B cell (primary cell): ENCODE measurements around the gene HABP4. TPM values are rescaled to one million over a fixed set of nuclear protein-coding genes. Genes with fewer than 3 reads are reported as not detected.

Experiments
- ATAC-seq: fragments of 200-7000 bp; cut with Tn5 transposase; one replicate; pipeline ENCODE4 v1.10.0; 2021; ENCODE audit warnings: low read depth, mild to moderate bottlenecking, moderate number of reproducible peaks, moderate library complexity
- CTCF ChIA-PET: fragments of 350-600 bp; sonication (Branson Sonifier 250); formaldehyde crosslinking; loops from one replicate; lab custom pipeline; 2021; ENCODE audit warnings: antibody characterized with exemption, inconsistent platforms; lab: Charles Lee
- POLR2A ChIA-PET: fragments of 350-600 bp; sonication (Branson Sonifier 250); formaldehyde crosslinking; loops from one replicate; lab custom pipeline; 2021; ENCODE audit warnings: antibody characterized with exemption; lab: Charles Lee
- DNase-seq: peaks from one replicate; pipeline ENCODE4 v3.0.0; 2013
- H2AFZ ChIP-seq: 2 replicates; pipeline ENCODE4 v1.6.1; 2012; ENCODE audit warnings: mild to moderate bottlenecking, low read depth, low read length; ENCODE audit not compliant: insufficient read depth, poor library complexity, severe bottlenecking
- H3K27ac ChIP-seq, 2 donors: 1 replicate in 1 of 2; 2 replicates in 1 of 2; pipeline ENCODE4 v1.5.1; 2012 to 2013; ENCODE audit warnings: low read length in 2 of 2, mild to moderate bottlenecking in 2 of 2, moderate library complexity in 1 of 2
- H3K27me3 ChIP-seq, 4 experiments: fragments of 200-600 bp in 1 of 4; sonication (generic) in 1 of 4; replicated peaks in 1 of 4; 1 replicate in 2 of 4; 2 replicates in 2 of 4; pipeline versions ENCODE4 v1.6.1 to v1.7.0; 2013 to 2016; ENCODE audit warnings: low read length in 3 of 4, mild to moderate bottlenecking in 2 of 4, mixed read lengths in 1 of 4, moderate library complexity in 1 of 4; ENCODE audit not compliant: insufficient read depth in 4 of 4, control insufficient read depth in 3 of 4; ENCODE audit errors: control extremely low read depth in 1 of 4
- H3K36me3 ChIP-seq, 2 experiments: replicated peaks in 1 of 2; 1 replicate in 1 of 2; 2 replicates in 1 of 2; pipeline versions ENCODE4 v1.6.1 to v1.7.1; 2013; ENCODE audit warnings: low read length in 1 of 2; ENCODE audit not compliant: insufficient read depth in 2 of 2, control insufficient read depth in 1 of 2; ENCODE audit errors: control extremely low read depth in 1 of 2, extremely low read depth in 1 of 2
- H3K4me1 ChIP-seq, 2 donors: fragments of 200-600 bp in 1 of 2; sonication (generic) in 1 of 2; 1 replicate in 1 of 2; 2 replicates in 1 of 2; pipeline versions ENCODE4 v1.5.1 to v1.6.1; 2013 to 2017; ENCODE audit warnings: low read length in 2 of 2; ENCODE audit not compliant: control insufficient read depth in 2 of 2, insufficient read depth in 2 of 2
- H3K4me2 ChIP-seq: replicated peaks from 2 replicates; pipeline ENCODE3; 2012; ENCODE audit warnings: mild to moderate bottlenecking, low read depth, low read length; ENCODE audit not compliant: poor library complexity, severe bottlenecking
- H3K4me3 ChIP-seq, 5 experiments: fragments of 200-600 bp in 1 of 5; sonication (generic) in 1 of 5; 1 replicate in 3 of 5; 2 replicates in 2 of 5; pipeline versions ENCODE4 v1.5.1 to v1.7.0; 2011 to 2016; ENCODE audit warnings: low read length in 4 of 5, mild to moderate bottlenecking in 4 of 5, low read depth in 2 of 5, control low read depth in 1 of 5, moderate library complexity in 1 of 5; ENCODE audit not compliant: insufficient read depth in 1 of 5; ENCODE audit errors: control extremely low read depth in 1 of 5, extremely low read depth in 1 of 5
- H3K79me2 ChIP-seq: fragments of 200-600 bp; sonication (generic); one replicate; pipeline ENCODE4 v1.6.0; 2016; ENCODE audit warnings: low read length; ENCODE audit not compliant: control insufficient read depth, insufficient read depth
- H3K9ac ChIP-seq: fragments of 200-600 bp; sonication (generic); 2 replicates; pipeline ENCODE4 v1.6.1; 2017; ENCODE audit warnings: mild to moderate bottlenecking, low read length, moderate library complexity
- H3K9me3 ChIP-seq, 3 donors: one replicate each; pipeline versions ENCODE4 v1.6.1 to v1.7.1; 2013; ENCODE audit warnings: low read length in 2 of 3; ENCODE audit not compliant: control insufficient read depth in 2 of 3, insufficient read depth in 1 of 3; ENCODE audit errors: control extremely low read depth in 1 of 3
- H4K20me1 ChIP-seq: 2 replicates; pipeline ENCODE4 v1.6.0; 2012; ENCODE audit warnings: mild to moderate bottlenecking, low read length; ENCODE audit not compliant: insufficient read depth, control insufficient read depth, poor library complexity, severe bottlenecking
- H3K27ac Mint-ChIP-seq: one replicate; pipeline ENCODE4 v1.8.0; 2021; ENCODE audit warnings: mixed read lengths
- H3K27me3 Mint-ChIP-seq: one replicate; pipeline ENCODE4 v1.8.0; 2021; ENCODE audit warnings: mixed read lengths
- H3K4me1 Mint-ChIP-seq: one replicate; pipeline ENCODE4 v1.8.0; 2021; ENCODE audit warnings: mixed read lengths
- H3K4me3 Mint-ChIP-seq: one replicate; pipeline ENCODE4 v1.8.0; 2021; ENCODE audit warnings: mixed read lengths
- H3K9me3 Mint-ChIP-seq: one replicate; pipeline ENCODE4 v1.8.0; 2022; ENCODE audit warnings: mixed read lengths; ENCODE audit not compliant: insufficient read depth
- EZH2 ChIP-seq: IDR thresholded peaks from 2 replicates; pipeline ENCODE4 v1.6.1; 2012; ENCODE audit warnings: borderline replicate concordance, low read depth, mild to moderate bottlenecking, moderate library complexity, low read length; ENCODE audit not compliant: insufficient read depth, poor library complexity, severe bottlenecking
- WGBS: methylation state at CpG from one replicate; pipeline ENCODE4 v1.1.5; 2013; ENCODE audit warnings: missing lambda C conversion rate; ENCODE audit not compliant: insufficient coverage; 5-methylcytosine and 5-hydroxymethylcytosine counted together
- intact Hi-C: fragments of 100-400 bp; cut with micrococcal nuclease; formaldehyde crosslinking; loops from one replicate; pipeline ENCODE4 v1.10.0; 2022
- polyA plus RNA-seq: library from polyadenylated mRNA; depleted of rRNA; stranded (reverse); fragments of >200 nt; gene quantifications from 2 replicates; pipeline ENCODE4 v1.2.3, GENCODE V29; 2012
- total RNA-seq, 2 donors: library from RNA; stranded (reverse); fragments of 120-200 nt in 1 of 2; gene quantifications; 1 replicate in 1 of 2; 2 replicates in 1 of 2; pipeline versions ENCODE4 v1.2.3 to v1.2.4, GENCODE V29; 2013 to 2022
- TF ChIP-seq, protein P1 (sequence below): fragments of 200-600 bp; IDR thresholded peaks from one replicate; pipeline ENCODE4 v1.8.0; 2022; ENCODE audit warnings: antibody characterized with exemption, mild to moderate bottlenecking

The HABP4 gene
- total and polyA plus RNA-seq, 2 donors (not counting 1 experiment from before 2014, with no cell fraction given), result 3.3 to 15.0 TPM

DNA sequence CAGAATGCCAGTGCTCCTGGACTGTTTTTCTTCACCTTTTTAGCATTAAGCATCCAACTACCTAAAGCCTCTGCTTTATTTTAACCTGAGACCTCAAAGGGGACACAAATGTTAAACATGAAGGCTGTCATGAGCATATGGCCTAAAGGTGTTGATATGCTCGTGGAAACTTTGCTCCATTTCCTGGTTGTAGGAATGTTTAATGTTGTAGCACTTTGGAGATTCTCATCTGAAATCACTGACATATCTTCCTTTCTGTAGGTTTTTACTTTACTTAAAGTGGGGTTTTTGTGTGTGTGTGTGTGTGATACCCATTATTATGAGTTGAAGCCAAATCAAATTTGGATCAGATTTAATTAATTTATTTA, 37.0 kb downstream of the HABP4 start:
- DNase-seq (no peak), ATAC-seq (no peak)
- Histone ChIP-seq H4K20me1 (no peaks in the 10 kb centered on the region), H3K9me3 (no peaks in the 10 kb centered on the region), H3K9ac (no peak overlapping the region), H3K36me3 (peaks cover 0 to 22% of the 10 kb centered on the region in 2 experiments), H3K79me2 (no peaks in the 10 kb centered on the region), H3K27ac (no peak overlapping the region), H3K4me2 (no peak overlapping the region), H3K4me3 (no peak overlapping the region), H3K4me1 (peaks cover 4 to 9% of the 10 kb centered on the region in 2 donors), H3K27me3 (no peaks in the 10 kb centered on the region), H2AFZ (no peak overlapping the region)
- ChIA-PET POLR2A (no interaction called here), CTCF (no interaction called here)
- intact Hi-C loops, result no loop called here
- Mint-ChIP-seq H3K27ac (no peak overlapping the region), H3K4me1 (peaks cover 16% of the 10 kb centered on the region), H3K9me3 (no peaks in the 10 kb centered on the region), H3K27me3 (no peaks in the 10 kb centered on the region), H3K4me3 (no peak overlapping the region)
- no CpG with 5 or more reads among the region's 1 CpG for WGBS
- no peak for TF ChIP-seq EZH2
- TF ChIP-seq, protein P1, sequence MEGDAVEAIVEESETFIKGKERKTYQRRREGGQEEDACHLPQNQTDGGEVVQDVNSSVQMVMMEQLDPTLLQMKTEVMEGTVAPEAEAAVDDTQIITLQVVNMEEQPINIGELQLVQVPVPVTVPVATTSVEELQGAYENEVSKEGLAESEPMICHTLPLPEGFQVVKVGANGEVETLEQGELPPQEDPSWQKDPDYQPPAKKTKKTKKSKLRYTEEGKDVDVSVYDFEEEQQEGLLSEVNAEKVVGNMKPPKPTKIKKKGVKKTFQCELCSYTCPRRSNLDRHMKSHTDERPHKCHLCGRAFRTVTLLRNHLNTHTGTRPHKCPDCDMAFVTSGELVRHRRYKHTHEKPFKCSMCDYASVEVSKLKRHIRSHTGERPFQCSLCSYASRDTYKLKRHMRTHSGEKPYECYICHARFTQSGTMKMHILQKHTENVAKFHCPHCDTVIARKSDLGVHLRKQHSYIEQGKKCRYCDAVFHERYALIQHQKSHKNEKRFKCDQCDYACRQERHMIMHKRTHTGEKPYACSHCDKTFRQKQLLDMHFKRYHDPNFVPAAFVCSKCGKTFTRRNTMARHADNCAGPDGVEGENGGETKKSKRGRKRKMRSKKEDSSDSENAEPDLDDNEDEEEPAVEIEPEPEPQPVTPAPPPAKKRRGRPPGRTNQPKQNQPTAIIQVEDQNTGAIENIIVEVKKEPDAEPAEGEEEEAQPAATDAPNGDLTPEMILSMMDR, result no peak

DNA sequence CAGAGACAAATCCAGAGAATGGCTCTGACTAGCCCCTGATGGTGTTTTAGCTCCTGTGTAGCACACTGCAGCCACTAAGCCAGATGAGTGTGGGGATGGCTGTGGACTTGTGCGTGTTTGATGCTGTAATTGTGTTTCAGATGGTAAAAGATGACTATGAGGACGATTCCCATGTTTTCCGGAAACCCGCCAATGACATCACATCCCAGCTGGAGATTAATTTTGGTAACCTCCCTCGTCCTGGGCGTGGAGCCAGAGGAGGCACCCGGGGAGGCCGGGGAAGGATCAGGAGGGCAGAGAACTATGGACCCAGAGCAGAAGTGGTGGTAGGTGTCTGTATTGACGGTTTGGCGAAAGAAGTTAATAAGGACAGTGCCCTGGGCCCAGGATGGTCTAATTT, 38.0 kb downstream of the HABP4 start:
- Histone ChIP-seq H3K9me3 (no peaks in the 10 kb centered on the region), H3K4me1 (peaks cover 4 to 9% of the 10 kb centered on the region in 2 donors), H4K20me1 (no peaks in the 10 kb centered on the region), H3K9ac (no peak overlapping the region), H3K4me2 (no peak overlapping the region), H3K36me3 (peaks cover 0 to 22% of the 10 kb centered on the region in 2 experiments), H3K79me2 (no peaks in the 10 kb centered on the region), H3K4me3 (no peak overlapping the region), H3K27ac (no peak overlapping the region), H2AFZ (no peak overlapping the region), H3K27me3 (no peaks in the 10 kb centered on the region)
- WGBS, result over 99% methylated on average over 10 of the region's 10 CpGs
- Mint-ChIP-seq H3K27ac (no peak overlapping the region), H3K4me3 (no peak overlapping the region), H3K9me3 (no peaks in the 10 kb centered on the region), H3K4me1 (peaks cover 16% of the 10 kb centered on the region), H3K27me3 (no peaks in the 10 kb centered on the region)
- POLR2A ChIA-PET, result no interaction called here
- ATAC-seq (no peak), DNase-seq (no peak)
- intact Hi-C loops, result no loop called here
- TF ChIP-seq EZH2, result no peak
- TF ChIP-seq, protein P1, result no peak
- CTCF ChIA-PET, result no interaction called here
